ENCODE results near the gene LRRC58.

The LRRC58 gene

GRCh38 chr3:120357807-120358206, 8.7 kb upstream of the LRRC58 start:
- no peaks in the 10 kb centered on the region for H3K36me3 ChIP-seq (ENCODE audit: control insufficient read depth, insufficient read depth, low read length)
- H3K27ac ChIP-seq (ENCODE audit: low read depth, low read length) = no peak overlapping the region
- no peak overlapping the region for H3K4me3 ChIP-seq (ENCODE audit: low read length)
- no peaks in the 10 kb centered on the region for H3K4me1 ChIP-seq (ENCODE audit: control insufficient read depth, insufficient read depth, low read length)
- no peak overlapping the region for H3K9ac ChIP-seq (ENCODE audit: low read length)
- H3K27me3 ChIP-seq (ENCODE audit: control insufficient read depth, insufficient read depth, low read length) = no peaks in the 10 kb centered on the region

GRCh38 chr3:120355486-120355885, 6.3 kb upstream of the LRRC58 start:
- no peak overlapping the region for H3K4me3 ChIP-seq (ENCODE audit: low read length)
- H3K4me1 ChIP-seq (ENCODE audit: control insufficient read depth, insufficient read depth, low read length) = no peaks in the 10 kb centered on the region

GRCh38 chr3:120353463-120353862, 4.3 kb upstream of the LRRC58 start:
- Histone ChIP-seq H3K27ac (ENCODE audit: low read depth, low read length) (no peak overlapping the region), H3K27me3 (ENCODE audit: control insufficient read depth, insufficient read depth, low read length) (no peaks in the 10 kb centered on the region), H3K9ac (ENCODE audit: low read length) (no peak overlapping the region), H3K4me3 (ENCODE audit: low read length) (no peak overlapping the region), H3K36me3 (ENCODE audit: control insufficient read depth, insufficient read depth, low read length) (no peaks in the 10 kb centered on the region), H3K4me1 (ENCODE audit: control insufficient read depth, insufficient read depth, low read length) (no peaks in the 10 kb centered on the region)

More at GRCh38 chr3:120355486-120355885, 6.3 kb upstream of the LRRC58 start:
- Histone ChIP-seq H3K27ac (ENCODE audit: low read depth, low read length) (no peak overlapping the region), H3K27me3 (ENCODE audit: control insufficient read depth, insufficient read depth, low read length) (no peaks in the 10 kb centered on the region), H3K9ac (ENCODE audit: low read length) (no peak overlapping the region), H3K36me3 (ENCODE audit: control insufficient read depth, insufficient read depth, low read length) (no peaks in the 10 kb centered on the region)

- Histone ChIP-seq H3K9ac (ENCODE audit: low read length) (no peak overlapping the region), H3K4me1 (ENCODE audit: control insufficient read depth, insufficient read depth, low read length) (peaks cover 6% of the 10 kb centered on the region), H3K27me3 (ENCODE audit: control insufficient read depth, insufficient read depth, low read length) (no peaks in the 10 kb centered on the region), H3K36me3 (ENCODE audit: control insufficient read depth, insufficient read depth, low read length) (no peaks in the 10 kb centered on the region), H3K27ac (ENCODE audit: low read depth, low read length) (no peak overlapping the region), H3K4me3 (ENCODE audit: low read length) (no peak overlapping the region)
These were observed 2.9 kb upstream of the LRRC58 start for GRCh38 chr3:120352017-120352416.

- Histone ChIP-seq H3K27me3 (ENCODE audit: control insufficient read depth, insufficient read depth, low read length) (no peaks in the 10 kb centered on the region), H3K4me3 (ENCODE audit: low read length) (no peak overlapping the region), H3K36me3 (ENCODE audit: control insufficient read depth, insufficient read depth, low read length) (no peaks in the 10 kb centered on the region), H3K4me1 (ENCODE audit: control insufficient read depth, insufficient read depth, low read length) (peaks cover 6% of the 10 kb centered on the region), H3K9ac (ENCODE audit: low read length) (no peak overlapping the region), H3K27ac (ENCODE audit: low read depth, low read length) (peak overlapping the region; percentile 93)
These were observed 1.3 kb upstream of the LRRC58 start for GRCh38 chr3:120350401-120350941.

GRCh38 chr3:120349855-120350125, 636 bp upstream of the LRRC58 start:
- Histone ChIP-seq H3K4me3 (ENCODE audit: low read length) (peak overlapping the region; percentile 92), H3K9ac (ENCODE audit: low read length) (peak overlapping the region; percentile 8), H3K4me1 (ENCODE audit: control insufficient read depth, insufficient read depth, low read length) (peaks cover 6% of the 10 kb centered on the region), H3K27me3 (ENCODE audit: control insufficient read depth, insufficient read depth, low read length) (no peaks in the 10 kb centered on the region), H3K27ac (ENCODE audit: low read depth, low read length) (peak overlapping the region; percentile 93), H3K36me3 (ENCODE audit: control insufficient read depth, insufficient read depth, low read length) (no peaks in the 10 kb centered on the region)

- Histone ChIP-seq H3K4me3 (ENCODE audit: low read length) (peak overlapping the region; percentile 92), H3K27me3 (ENCODE audit: control insufficient read depth, insufficient read depth, low read length) (no peaks in the 10 kb centered on the region), H3K4me1 (ENCODE audit: control insufficient read depth, insufficient read depth, low read length) (peaks cover 6% of the 10 kb centered on the region), H3K36me3 (ENCODE audit: control insufficient read depth, insufficient read depth, low read length) (no peaks in the 10 kb centered on the region), H3K27ac (ENCODE audit: low read depth, low read length) (peak overlapping the region; percentile 93), H3K9ac (ENCODE audit: low read length) (peak overlapping the region; percentile 60)
These were observed 826 bp downstream of the LRRC58 start for GRCh38 chr3:120348065-120348990.

- Histone ChIP-seq H3K36me3 (ENCODE audit: control insufficient read depth, insufficient read depth, low read length) (no peaks in the 10 kb centered on the region), H3K27ac (ENCODE audit: low read depth, low read length) (no peak overlapping the region), H3K27me3 (ENCODE audit: control insufficient read depth, insufficient read depth, low read length) (no peaks in the 10 kb centered on the region), H3K9ac (ENCODE audit: low read length) (no peak overlapping the region), H3K4me3 (ENCODE audit: low read length) (no peak overlapping the region), H3K4me1 (ENCODE audit: control insufficient read depth, insufficient read depth, low read length) (peaks cover 6% of the 10 kb centered on the region)
These were observed 4.8 kb downstream of the LRRC58 start for GRCh38 chr3:120344349-120344748.

GRCh38 chr3:120341658-120342346, 7.4 kb downstream of the LRRC58 start:
- no peak overlapping the region for H3K9ac ChIP-seq (ENCODE audit: low read length)
- no peaks in the 10 kb centered on the region for H3K27me3 ChIP-seq (ENCODE audit: control insufficient read depth, insufficient read depth, low read length)
- no peaks in the 10 kb centered on the region for H3K4me1 ChIP-seq (ENCODE audit: control insufficient read depth, insufficient read depth, low read length)
- no peaks in the 10 kb centered on the region for H3K36me3 ChIP-seq (ENCODE audit: control insufficient read depth, insufficient read depth, low read length)
- H3K4me3 ChIP-seq (ENCODE audit: low read length) = no peak overlapping the region
- H3K27ac ChIP-seq (ENCODE audit: low read depth, low read length) = no peak overlapping the region

- Histone ChIP-seq H3K4me3 (ENCODE audit: low read length) (no peak overlapping the region), H3K4me1 (ENCODE audit: control insufficient read depth, insufficient read depth, low read length) (no peaks in the 10 kb centered on the region), H3K27me3 (ENCODE audit: control insufficient read depth, insufficient read depth, low read length) (no peaks in the 10 kb centered on the region), H3K36me3 (ENCODE audit: control insufficient read depth, insufficient read depth, low read length) (no peaks in the 10 kb centered on the region), H3K27ac (ENCODE audit: low read depth, low read length) (no peak overlapping the region), H3K9ac (ENCODE audit: low read length) (no peak overlapping the region)
These were observed 9.8 kb downstream of the LRRC58 start for GRCh38 chr3:120339362-120339761.

GRCh38 chr3:120338517-120338916, 10.6 kb downstream of the LRRC58 start:
- Histone ChIP-seq H3K27ac (ENCODE audit: low read depth, low read length) (no peak overlapping the region), H3K36me3 (ENCODE audit: control insufficient read depth, insufficient read depth, low read length) (no peaks in the 10 kb centered on the region), H3K4me3 (ENCODE audit: low read length) (no peak overlapping the region), H3K4me1 (ENCODE audit: control insufficient read depth, insufficient read depth, low read length) (no peaks in the 10 kb centered on the region), H3K27me3 (ENCODE audit: control insufficient read depth, insufficient read depth, low read length) (no peaks in the 10 kb centered on the region), H3K9ac (ENCODE audit: low read length) (no peak overlapping the region)

- Histone ChIP-seq H3K36me3 (ENCODE audit: control insufficient read depth, insufficient read depth, low read length) (peaks cover 7% of the 10 kb centered on the region), H3K9ac (ENCODE audit: low read length) (no peak overlapping the region), H3K27ac (ENCODE audit: low read depth, low read length) (no peak overlapping the region), H3K4me1 (ENCODE audit: control insufficient read depth, insufficient read depth, low read length) (no peaks in the 10 kb centered on the region), H3K27me3 (ENCODE audit: control insufficient read depth, insufficient read depth, low read length) (no peaks in the 10 kb centered on the region), H3K4me3 (ENCODE audit: low read length) (no peak overlapping the region)
These were observed 16.5 kb downstream of the LRRC58 start for GRCh38 chr3:120332646-120333045.
